Gastroesophageal sphincter (tissue), 3 donors: ENCODE data around the gene MYL11.

Experiments
- EP300 ChIP-seq: sonication (generic); formaldehyde crosslinking; IDR thresholded peaks from one replicate; pipeline ENCODE4 v1.6.1; 2017; ENCODE audit warnings: antibody characterized with exemption, mild to moderate bottlenecking
- POLR2A ChIP-seq, 2 donors: fragments of 450-650 bp; IDR thresholded peaks; one replicate each; pipeline ENCODE4 v1.6.1; 2017; ENCODE audit warnings: antibody characterized with exemption in 2 of 2, mild to moderate bottlenecking in 2 of 2, moderate library complexity in 1 of 2
- POLR2AphosphoS5 ChIP-seq: sonication (generic); formaldehyde crosslinking; IDR thresholded peaks from one replicate; pipeline ENCODE4 v1.6.1; 2017; ENCODE audit warnings: antibody characterized with exemption
- TF ChIP-seq, protein P1 (sequence below), 4 experiments: fragments of 200-600 bp in 2 of 4; fragments of 450-650 bp in 2 of 4; sonication (generic) in 1 of 4; IDR thresholded peaks; one replicate each; pipeline ENCODE4 v1.5.1; 2017 to 2019; ENCODE audit warnings: antibody characterized with exemption in 4 of 4, mild to moderate bottlenecking in 2 of 4, moderate library complexity in 2 of 4

DNA sequence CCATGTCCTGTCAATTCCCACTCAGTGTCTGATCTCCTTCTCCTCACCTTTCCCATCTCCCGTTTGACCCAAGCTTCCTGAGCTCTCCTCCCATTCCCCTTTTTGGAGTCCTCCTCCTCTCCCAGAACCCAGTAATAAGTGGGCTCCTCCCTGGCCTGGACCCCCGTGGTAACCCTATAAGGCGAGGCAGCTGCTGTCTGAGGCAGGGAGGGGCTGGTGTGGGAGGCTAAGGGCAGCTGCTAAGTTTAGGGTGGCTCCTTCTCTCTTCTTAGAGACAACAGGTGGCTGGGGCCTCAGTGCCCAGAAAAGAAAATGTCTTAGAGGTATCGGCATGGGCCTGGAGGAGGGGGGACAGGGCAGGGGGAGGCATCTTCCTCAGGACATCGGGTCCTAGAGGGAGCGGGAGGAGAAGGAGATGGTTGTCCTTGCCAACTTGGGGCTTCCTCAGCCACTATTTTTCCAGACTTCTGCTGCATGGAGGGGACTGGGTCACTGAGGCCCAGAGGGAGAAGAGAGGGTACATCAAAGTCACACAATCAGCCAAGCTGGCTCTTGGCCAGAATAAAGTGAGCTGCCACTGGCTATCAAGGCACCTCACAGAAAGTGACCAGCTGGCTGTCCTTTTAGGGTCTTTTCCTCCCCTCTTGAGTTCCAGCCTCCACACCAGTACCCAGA is 2.4 kb upstream of the MYL11 start:
- TF ChIP-seq EP300 = no peak
- TF ChIP-seq, protein P1, sequence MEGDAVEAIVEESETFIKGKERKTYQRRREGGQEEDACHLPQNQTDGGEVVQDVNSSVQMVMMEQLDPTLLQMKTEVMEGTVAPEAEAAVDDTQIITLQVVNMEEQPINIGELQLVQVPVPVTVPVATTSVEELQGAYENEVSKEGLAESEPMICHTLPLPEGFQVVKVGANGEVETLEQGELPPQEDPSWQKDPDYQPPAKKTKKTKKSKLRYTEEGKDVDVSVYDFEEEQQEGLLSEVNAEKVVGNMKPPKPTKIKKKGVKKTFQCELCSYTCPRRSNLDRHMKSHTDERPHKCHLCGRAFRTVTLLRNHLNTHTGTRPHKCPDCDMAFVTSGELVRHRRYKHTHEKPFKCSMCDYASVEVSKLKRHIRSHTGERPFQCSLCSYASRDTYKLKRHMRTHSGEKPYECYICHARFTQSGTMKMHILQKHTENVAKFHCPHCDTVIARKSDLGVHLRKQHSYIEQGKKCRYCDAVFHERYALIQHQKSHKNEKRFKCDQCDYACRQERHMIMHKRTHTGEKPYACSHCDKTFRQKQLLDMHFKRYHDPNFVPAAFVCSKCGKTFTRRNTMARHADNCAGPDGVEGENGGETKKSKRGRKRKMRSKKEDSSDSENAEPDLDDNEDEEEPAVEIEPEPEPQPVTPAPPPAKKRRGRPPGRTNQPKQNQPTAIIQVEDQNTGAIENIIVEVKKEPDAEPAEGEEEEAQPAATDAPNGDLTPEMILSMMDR (IDR thresholded peaks at IDR 0.05) = no peak
- no peak for TF ChIP-seq POLR2AphosphoS5
- no peak for TF ChIP-seq POLR2A (IDR thresholded peaks at IDR 0.05)
